Osteocyte (in vitro differentiated cells): ENCODE results near the gene TUBE1. TPM values are rescaled to one million over a fixed set of nuclear protein-coding genes. Genes with fewer than 3 reads are reported as not detected.

Source experiments
- DNase-seq: peaks from one replicate; pipeline ENCODE4 v3.0.0; 2021; ENCODE audit warnings: mixed read lengths; ENCODE audit not compliant: unreplicated experiment; ENCODE audit errors: extremely low spot score
- H3K27ac Mint-ChIP-seq: one replicate; pipeline ENCODE4 v1.8.0; 2021; ENCODE audit warnings: mild to moderate bottlenecking, mixed read lengths; ENCODE audit not compliant: unreplicated experiment
- H3K27me3 Mint-ChIP-seq: one replicate; pipeline ENCODE4 v1.8.0; 2021; ENCODE audit warnings: mixed read lengths; ENCODE audit not compliant: unreplicated experiment
- H3K36me3 Mint-ChIP-seq: one replicate; pipeline ENCODE4 v1.8.0; 2021; ENCODE audit warnings: mixed read lengths; ENCODE audit not compliant: unreplicated experiment
- H3K4me1 Mint-ChIP-seq: one replicate; pipeline ENCODE4 v1.8.0; 2021; ENCODE audit warnings: mixed read lengths; ENCODE audit not compliant: unreplicated experiment
- H3K4me3 Mint-ChIP-seq: one replicate; pipeline ENCODE4 v1.8.0; 2021; ENCODE audit warnings: mild to moderate bottlenecking, moderate library complexity, mixed read lengths; ENCODE audit not compliant: unreplicated experiment
- H3K9me3 Mint-ChIP-seq: one replicate; pipeline ENCODE4 v1.8.0; 2021; ENCODE audit warnings: mixed read lengths; ENCODE audit not compliant: unreplicated experiment
- CTCF ChIP-seq: fragments of 200-600 bp; sonication (generic); IDR thresholded peaks from 2 replicates; pipeline ENCODE4 v1.5.0; 2021; ENCODE audit warnings: antibody characterized with exemption, mild to moderate bottlenecking, moderate library complexity
- total RNA-seq: library from RNA; stranded (reverse); gene quantifications from 2 replicates; pipeline ENCODE4 v1.2.1, GENCODE V29; 2021

The TUBE1 gene
- total RNA-seq, 1 donor from 2014 or later, result 27.6 TPM

GRCh38 chr6:112030206-112030960 lies 56.9 kb downstream of the TUBE1 start:
- H3K27ac Mint-ChIP-seq, result no peak overlapping the region
- H3K4me1 Mint-ChIP-seq, result peaks cover 7% of the 10 kb centered on the region
- H3K36me3 Mint-ChIP-seq, result no peaks in the 10 kb centered on the region
- TF ChIP-seq CTCF, result no peak
- no peak for DNase-seq
- H3K4me3 Mint-ChIP-seq, result no peak overlapping the region
- no peaks in the 10 kb centered on the region for H3K27me3 Mint-ChIP-seq
- no peaks in the 10 kb centered on the region for H3K9me3 Mint-ChIP-seq

- Mint-ChIP-seq H3K4me1 (peaks cover 7% of the 10 kb centered on the region), H3K27me3 (no peaks in the 10 kb centered on the region), H3K9me3 (peaks cover 5% of the 10 kb centered on the region), H3K36me3 (no peaks in the 10 kb centered on the region), H3K27ac (no peak overlapping the region), H3K4me3 (no peak overlapping the region)
- peak; percentile 69 for TF ChIP-seq CTCF
- no peak for DNase-seq
These were observed 58.0 kb downstream of the TUBE1 start for GRCh38 chr6:112029045-112029822.

- no peak for DNase-seq
- no peak for TF ChIP-seq CTCF
- no peaks in the 10 kb centered on the region for H3K27me3 Mint-ChIP-seq
- H3K27ac Mint-ChIP-seq, result no peak overlapping the region
- no peaks in the 10 kb centered on the region for H3K36me3 Mint-ChIP-seq
- H3K9me3 Mint-ChIP-seq, result peaks cover 14% of the 10 kb centered on the region
- H3K4me3 Mint-ChIP-seq, result no peak overlapping the region
- H3K4me1 Mint-ChIP-seq, result peaks cover 7% of the 10 kb centered on the region
These were observed 59.2 kb downstream of the TUBE1 start for GRCh38 chr6:112027942-112028674.

GRCh38 chr6:112026933-112027332 lies 60.3 kb downstream of the TUBE1 start:
- peaks cover 7% of the 10 kb centered on the region for H3K4me1 Mint-ChIP-seq
- TF ChIP-seq CTCF, result no peak
- H3K36me3 Mint-ChIP-seq, result no peaks in the 10 kb centered on the region
- H3K9me3 Mint-ChIP-seq, result peaks cover 14% of the 10 kb centered on the region
- H3K27ac Mint-ChIP-seq, result no peak overlapping the region
- no peak overlapping the region for H3K4me3 Mint-ChIP-seq
- H3K27me3 Mint-ChIP-seq, result no peaks in the 10 kb centered on the region
- DNase-seq, result no peak

GRCh38 chr6:112024464-112024863 lies 62.8 kb downstream of the TUBE1 start:
- H3K27ac Mint-ChIP-seq, result no peak overlapping the region
- H3K4me3 Mint-ChIP-seq, result no peak overlapping the region
- TF ChIP-seq CTCF, result no peak
- H3K9me3 Mint-ChIP-seq, result peaks cover 14% of the 10 kb centered on the region
- H3K36me3 Mint-ChIP-seq, result no peaks in the 10 kb centered on the region
- peaks cover 1% of the 10 kb centered on the region for H3K4me1 Mint-ChIP-seq
- DNase-seq, result no peak
- no peaks in the 10 kb centered on the region for H3K27me3 Mint-ChIP-seq
